ENCODE results near the gene CENPN. TPM values are rescaled to one million over a fixed set of nuclear protein-coding genes. Genes with fewer than 3 reads are reported as not detected.
A peak's percentile ranks its signal among the peaks of the same experiment; 100 is the strongest.

Gene CENPN
- total RNA-seq, 1 experiment from 2014 or later, result 322 TPM

DNA sequence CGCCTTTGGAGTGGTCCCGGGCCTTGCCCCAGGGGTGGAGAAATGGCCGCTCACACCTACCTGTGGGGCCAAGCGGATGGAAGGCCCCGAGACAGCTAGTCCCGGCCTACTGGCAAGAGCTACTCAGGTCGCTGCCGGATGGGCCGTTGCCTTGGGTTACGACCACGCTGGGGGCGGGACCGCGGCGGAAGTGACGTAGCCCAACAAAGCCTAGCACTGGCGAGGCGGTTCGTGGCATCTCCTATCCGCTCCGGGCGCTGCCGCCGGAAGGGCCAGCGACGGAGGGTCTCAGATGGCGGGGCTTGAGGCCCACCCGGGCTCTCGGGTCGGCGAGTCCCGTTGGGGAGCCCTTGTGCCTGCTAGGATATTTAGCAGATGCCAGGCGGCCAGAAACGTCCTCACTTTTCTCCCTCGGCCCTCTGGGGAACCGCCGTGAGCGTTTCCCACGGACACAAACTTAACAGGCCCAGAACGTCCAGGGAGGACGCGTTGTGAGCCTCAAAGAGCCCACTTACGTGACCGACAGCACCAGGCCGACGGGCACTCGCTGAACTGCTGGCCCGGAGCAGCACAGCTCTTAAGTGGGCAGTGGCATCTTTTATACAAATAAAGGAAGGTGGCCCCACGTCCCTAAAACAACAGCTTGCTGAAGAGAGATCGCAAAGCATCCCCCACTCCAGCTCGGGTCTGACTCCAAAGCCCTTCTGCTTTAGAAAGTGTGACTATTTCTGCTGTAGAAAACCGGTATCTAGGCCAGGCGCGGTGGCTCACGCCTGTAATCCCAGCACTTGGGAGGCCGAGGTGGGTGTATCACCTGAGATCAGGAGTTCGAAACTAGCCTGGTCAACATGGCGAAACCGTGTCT is 70.3 kb downstream of the CENPN start, which contains the start of gene C16orf46:
C16orf46 (minus strand) TSS at position 163 of the 865 bp plus-strand sequence. CDS start 13,283 bp downstream, outside the sequence.
- peak; percentile 93 for DNase-seq (ENCODE audit: low read depth)

- no peak for DNase-seq (ENCODE audit: low read depth)
Measured at GRCh38 chr16:81080233-81080632, 73.2 kb downstream of the CENPN start.

GRCh38 chr16:81081014-81081413 is 74.0 kb downstream of the CENPN start:
- no peak for DNase-seq (ENCODE audit: low read depth)

Other genes starting within 250 kb of the CENPN start
- gene CDYL2, start 202.6 kb upstream of the CENPN start, total RNA-seq (2014; rRNA removed; shearing (Covaris generic)), result under 0.01 and 1.6 TPM in 2 replicates
- gene CMC2, start 329 bp upstream of the CENPN start, total RNA-seq (2014; rRNA removed; shearing (Covaris generic)), result 148 and 155 TPM in 2 replicates
- gene ATMIN, start 28.6 kb downstream of the CENPN start, total RNA-seq (2014; rRNA removed; shearing (Covaris generic)), result 27.9 and 33.5 TPM in 2 replicates
- gene C16orf46, start 70.0 kb downstream of the CENPN start, total RNA-seq (2014; rRNA removed; shearing (Covaris generic)), result 0.60 and 4.1 TPM in 2 replicates
- 56.9 and 61.9 TPM in 2 replicates for gene GCSH, start 89.2 kb downstream of the CENPN start, total RNA-seq (2014; rRNA removed; shearing (Covaris generic))
- gene BCO1, start 231.5 kb downstream of the CENPN start, total RNA-seq (2014; rRNA removed; shearing (Covaris generic)), result not detected in 2 replicates

Data from RPMI7951 (cell line).